GM12874 (cell line): ENCODE results near the gene ANKRD11.

Source experiments
- TF ChIP-seq, protein P1 (sequence below): IDR thresholded peaks from 2 replicates; pipeline ENCODE4 v1.5.1; 2011; ENCODE audit warnings: low read depth, mild to moderate bottlenecking, control low read depth, low read length, moderate library complexity; ENCODE audit not compliant: insufficient read depth

ANKRD11 gene

DNA sequence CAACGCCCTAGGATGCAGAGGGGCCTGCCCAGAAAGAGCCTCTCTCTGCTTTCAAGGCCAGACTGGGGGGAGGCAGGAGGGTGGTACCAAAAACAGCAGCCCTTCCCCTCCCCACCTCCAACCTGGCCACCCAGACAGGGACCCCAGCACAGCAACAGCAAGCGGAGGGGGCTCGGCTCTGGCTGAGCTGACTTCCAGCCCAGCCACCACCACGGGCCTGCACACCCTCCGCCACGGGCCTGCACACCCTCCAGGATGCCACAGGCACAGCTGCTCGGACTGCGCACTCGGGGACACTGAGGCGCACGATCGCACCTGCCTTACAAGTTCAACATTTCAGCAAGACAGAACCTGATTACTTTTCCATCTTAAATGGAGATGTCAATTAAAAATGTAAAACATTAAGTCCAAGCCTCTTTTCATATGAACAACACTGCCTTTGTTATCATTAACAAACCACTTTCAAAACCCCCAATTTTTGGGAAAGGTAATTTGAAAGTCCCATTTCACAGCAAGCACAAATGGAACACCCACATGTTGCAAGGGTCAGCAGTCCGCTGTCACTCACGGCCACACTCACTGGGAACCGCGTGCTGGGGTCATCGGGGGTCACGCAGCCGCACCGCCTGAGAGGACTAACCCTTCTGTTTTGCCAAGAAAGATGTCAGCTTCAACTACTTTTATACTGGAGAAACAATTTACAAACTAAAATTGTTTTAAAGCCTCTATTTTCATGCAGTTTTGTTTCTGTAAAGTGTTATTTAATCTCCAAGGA lies 76.4 kb downstream of the ANKRD11 start:
- TF ChIP-seq, protein P1, sequence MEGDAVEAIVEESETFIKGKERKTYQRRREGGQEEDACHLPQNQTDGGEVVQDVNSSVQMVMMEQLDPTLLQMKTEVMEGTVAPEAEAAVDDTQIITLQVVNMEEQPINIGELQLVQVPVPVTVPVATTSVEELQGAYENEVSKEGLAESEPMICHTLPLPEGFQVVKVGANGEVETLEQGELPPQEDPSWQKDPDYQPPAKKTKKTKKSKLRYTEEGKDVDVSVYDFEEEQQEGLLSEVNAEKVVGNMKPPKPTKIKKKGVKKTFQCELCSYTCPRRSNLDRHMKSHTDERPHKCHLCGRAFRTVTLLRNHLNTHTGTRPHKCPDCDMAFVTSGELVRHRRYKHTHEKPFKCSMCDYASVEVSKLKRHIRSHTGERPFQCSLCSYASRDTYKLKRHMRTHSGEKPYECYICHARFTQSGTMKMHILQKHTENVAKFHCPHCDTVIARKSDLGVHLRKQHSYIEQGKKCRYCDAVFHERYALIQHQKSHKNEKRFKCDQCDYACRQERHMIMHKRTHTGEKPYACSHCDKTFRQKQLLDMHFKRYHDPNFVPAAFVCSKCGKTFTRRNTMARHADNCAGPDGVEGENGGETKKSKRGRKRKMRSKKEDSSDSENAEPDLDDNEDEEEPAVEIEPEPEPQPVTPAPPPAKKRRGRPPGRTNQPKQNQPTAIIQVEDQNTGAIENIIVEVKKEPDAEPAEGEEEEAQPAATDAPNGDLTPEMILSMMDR, result no peak

DNA sequence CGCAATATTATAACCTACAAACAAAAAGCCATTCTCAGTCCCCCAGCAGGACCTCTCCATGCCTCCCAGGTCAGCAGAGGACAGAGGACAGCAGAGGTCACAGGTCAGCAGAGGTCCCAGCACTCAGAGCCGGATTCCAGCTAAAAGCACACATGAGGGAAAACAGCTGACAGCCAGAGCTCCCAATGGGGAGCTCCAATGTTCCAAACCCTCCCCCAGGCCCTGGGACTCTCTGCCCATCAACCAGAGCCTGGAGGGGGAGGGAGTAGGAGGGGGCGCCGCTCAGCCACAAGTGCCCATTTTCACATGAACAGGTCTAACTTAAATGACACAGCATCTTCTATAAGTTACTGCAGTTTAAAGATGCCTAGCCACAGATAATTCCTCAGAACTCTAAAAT lies 77.5 kb downstream of the ANKRD11 start:
- TF ChIP-seq, protein P1, result no peak

DNA sequence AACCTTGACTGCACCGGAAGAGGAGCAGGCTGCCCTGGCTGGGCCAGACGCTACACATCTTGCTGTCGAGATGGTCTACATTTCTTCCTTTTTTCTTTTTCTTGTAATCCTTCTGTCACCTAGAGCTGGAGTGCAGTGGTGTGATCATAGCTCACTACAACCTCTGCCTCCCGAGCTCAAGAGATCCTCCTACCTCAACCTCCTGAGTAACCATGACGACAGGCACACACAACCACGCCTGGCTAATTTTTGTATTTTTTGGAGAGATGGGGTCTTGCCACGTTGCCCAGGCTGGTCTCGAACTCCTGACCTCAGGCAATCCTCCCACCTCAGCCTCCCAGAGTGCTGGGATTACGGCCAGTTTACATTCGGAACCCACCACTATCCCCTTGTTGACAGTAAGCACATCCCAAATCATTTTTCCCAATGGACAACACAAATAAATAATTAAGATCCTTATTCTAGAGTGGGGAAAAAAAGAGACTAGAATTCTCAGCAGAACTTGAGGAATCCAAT lies 79.0 kb downstream of the ANKRD11 start:
- TF ChIP-seq, protein P1, result no peak

DNA sequence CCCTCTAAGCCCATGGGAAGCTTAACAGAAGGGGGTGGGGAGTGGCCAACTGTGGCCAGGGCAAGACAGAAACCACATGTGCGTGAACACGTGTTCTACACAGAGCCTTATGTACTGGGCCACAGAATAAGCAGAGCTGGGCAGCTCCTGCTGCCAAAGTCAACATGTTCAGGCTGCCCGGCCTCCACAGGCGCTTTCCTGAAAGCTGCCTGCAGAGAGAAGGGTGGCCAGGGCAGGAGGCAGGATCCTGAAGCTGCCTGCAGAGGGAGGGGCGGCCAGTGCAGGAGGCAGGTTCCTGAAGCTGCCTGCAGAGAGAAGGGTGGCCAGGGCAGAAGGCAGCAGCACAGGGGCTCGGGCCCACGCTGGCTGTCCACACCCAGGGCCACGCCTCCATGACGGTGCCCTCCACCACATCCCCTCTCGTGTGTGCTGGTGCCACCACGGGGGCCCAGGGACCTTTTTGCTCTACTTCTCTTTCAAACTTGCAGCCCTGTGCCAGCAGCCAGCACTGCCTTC lies 79.5 kb downstream of the ANKRD11 start:
- TF ChIP-seq, protein P1, result no peak

DNA sequence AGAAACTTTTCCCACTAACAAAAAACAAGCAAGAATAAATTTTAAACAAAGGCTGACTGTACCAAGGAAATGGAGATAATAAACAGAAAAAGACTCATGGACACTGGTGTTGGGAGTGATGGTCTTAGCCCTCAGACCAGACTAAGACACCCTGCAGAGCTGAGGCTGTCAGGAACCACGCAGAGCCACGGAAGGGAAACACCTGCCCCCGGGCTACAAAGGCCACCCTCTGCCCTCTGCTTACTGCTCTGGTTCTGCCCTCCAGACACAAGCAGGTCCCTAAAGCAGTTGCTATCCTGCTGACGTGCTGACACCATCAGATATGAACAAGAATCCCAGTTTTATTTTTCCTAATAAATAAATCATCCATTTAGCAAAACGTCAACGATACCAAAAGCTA lies 80.0 kb downstream of the ANKRD11 start:
- TF ChIP-seq, protein P1, result no peak

DNA sequence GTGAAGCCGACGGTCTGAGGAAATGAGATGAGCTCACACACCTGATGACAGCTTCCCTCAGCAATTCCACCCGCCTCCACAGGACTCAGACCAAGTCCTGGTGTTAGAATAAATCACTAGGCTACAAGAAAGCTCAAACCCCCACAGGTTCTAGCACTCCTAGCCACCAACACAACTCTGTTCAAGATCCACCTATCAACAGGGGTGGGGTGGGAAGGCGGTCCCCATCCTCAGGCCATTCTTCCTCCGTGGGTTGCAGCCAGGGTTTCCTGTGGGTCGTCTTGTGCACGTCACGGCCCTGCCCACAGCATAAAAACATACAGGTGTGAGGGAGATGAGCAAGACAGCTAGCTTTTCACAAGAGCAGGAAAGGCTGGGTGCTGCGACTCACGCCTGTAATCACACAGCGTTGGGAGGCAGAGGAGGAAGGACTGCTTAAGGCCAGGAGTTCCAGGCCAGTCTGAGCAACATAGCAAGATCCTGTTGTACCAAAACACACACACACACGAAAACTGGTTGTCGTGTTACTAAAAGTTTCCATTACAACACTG lies 81.1 kb downstream of the ANKRD11 start:
- TF ChIP-seq, protein P1, result no peak

DNA sequence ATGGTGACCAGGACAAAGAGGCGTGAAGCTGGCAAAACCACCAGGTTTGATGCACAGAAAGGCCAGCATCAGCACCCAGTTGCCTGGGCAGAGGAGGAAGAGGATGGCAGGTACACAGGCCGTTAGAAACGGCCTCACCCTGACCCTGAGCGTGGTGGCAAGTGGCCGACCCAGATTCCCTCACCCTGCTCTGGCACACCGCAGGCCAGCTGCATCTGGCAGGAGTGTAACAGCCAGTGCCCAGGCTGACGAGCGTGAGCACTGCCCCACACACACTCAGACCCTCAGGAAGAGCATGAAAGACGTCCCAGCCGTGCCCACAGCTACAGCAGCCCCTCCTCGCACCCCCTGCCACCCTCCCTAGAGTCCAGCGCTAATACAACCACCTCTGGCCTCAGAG lies 82.0 kb downstream of the ANKRD11 start:
- TF ChIP-seq, protein P1, result no peak
